22Rv1 (cell line): ENCODE measurements around the gene C10orf95.

Source experiments
- CTCF ChIP-seq: fragments of 450-650 bp; IDR thresholded peaks from 2 replicates; pipeline ENCODE4 v1.5.1; 2017; ENCODE audit warnings: mild to moderate bottlenecking
- ZFX ChIP-seq: fragments of 450-650 bp; IDR thresholded peaks from 2 replicates; pipeline ENCODE4 v1.6.1; 2017; ENCODE audit warnings: antibody characterized with exemption, borderline replicate concordance

- TF ChIP-seq CTCF (no peak), ZFX (no peak)
Observed at GRCh38 chr10:102463983-102464382, 12.6 kb upstream of the C10orf95 start.
